H1 (cell line): ENCODE data around the gene INSIG1. TPM values are rescaled to one million over a fixed set of nuclear protein-coding genes. Genes with fewer than 3 reads are reported as not detected.

Source experiments
- CTCF ChIA-PET: fragments of 300-600 bp; sonication (Branson Sonifier 250); formaldehyde crosslinking; loops from one replicate; lab custom pipeline; 2021; ENCODE audit not compliant: partially characterized antibody; lab: Charles Lee
- POLR2A ChIA-PET: fragments of 300-600 bp; sonication (Branson Sonifier 250); formaldehyde crosslinking; loops from one replicate; lab custom pipeline; 2021; ENCODE audit warnings: inconsistent platforms; ENCODE audit not compliant: partially characterized antibody; lab: Charles Lee
- DNase-seq, 2 experiments: peaks; one replicate each; pipeline versions ENCODE4 v3.0.0 to v3.0.0-alpha.2; 2010 to 2022; ENCODE audit warnings: low spot score in 2 of 2, low read depth in 1 of 2, mixed read lengths in 1 of 2
- FAIRE-seq: peaks from 2 replicates; lab custom pipeline; 2011; peaks lifted over from hg19 to GRCh38; lab: Jason Lieb, UNC
- H2AFZ ChIP-seq: 2 replicates; pipeline ENCODE4 v1.8.1; 2012; ENCODE audit warnings: low read length, inconsistent platforms
- H2AK5ac ChIP-seq: 2 replicates; pipeline ENCODE4 v1.6.1; 2013; ENCODE audit warnings: low read depth, low read length
- H2BK120ac ChIP-seq: replicated peaks from 2 replicates; pipeline ENCODE3; 2013; ENCODE audit warnings: low read depth, low read length, inconsistent platforms
- H2BK12ac ChIP-seq: 2 replicates; pipeline ENCODE4 v1.6.1; 2013; ENCODE audit warnings: low read depth, low read length
- H2BK15ac ChIP-seq: 2 replicates; pipeline ENCODE4 v1.6.1; 2013; ENCODE audit warnings: low read length
- H2BK20ac ChIP-seq: 2 replicates; pipeline ENCODE4 v1.6.1; 2013; ENCODE audit warnings: low read length
- H2BK5ac ChIP-seq: 2 replicates; pipeline ENCODE4 v1.6.1; 2013; ENCODE audit warnings: low read depth, low read length
- H3K14ac ChIP-seq: 2 replicates; pipeline ENCODE4 v1.6.1; 2013; ENCODE audit warnings: inconsistent platforms; ENCODE audit not compliant: insufficient read length
- H3K18ac ChIP-seq: 2 replicates; pipeline ENCODE4 v1.6.1; 2013; ENCODE audit warnings: low read length; ENCODE audit errors: extremely low read depth
- H3K23ac ChIP-seq: 2 replicates; pipeline ENCODE4 v1.6.1; 2013; ENCODE audit warnings: inconsistent platforms; ENCODE audit not compliant: insufficient read length
- H3K23me2 ChIP-seq: 2 replicates; pipeline ENCODE4 v1.6.1; 2013; ENCODE audit warnings: low read depth, low read length
- H3K27ac ChIP-seq: 2 replicates; pipeline ENCODE4 v1.6.1; 2011; ENCODE audit warnings: low read depth, low read length, inconsistent platforms
- H3K27me3 ChIP-seq, 4 experiments: replicated peaks in 1 of 4; 1 replicate in 1 of 4; 2 replicates in 3 of 4; pipeline versions ENCODE4 v1.6.1 to v1.8.1; 2011 to 2013; ENCODE audit warnings: low read length in 3 of 4, mild to moderate bottlenecking in 3 of 4, inconsistent platforms in 2 of 4, mixed read lengths in 2 of 4, moderate library complexity in 1 of 4; ENCODE audit not compliant: control insufficient read depth in 3 of 4, insufficient read depth in 3 of 4; ENCODE audit errors: extremely low read depth in 1 of 4
- H3K36me3 ChIP-seq, 4 experiments: 2 replicates each; pipeline versions ENCODE4 v1.6.1 to v1.8.1; 2011 to 2013; ENCODE audit warnings: mild to moderate bottlenecking in 4 of 4, low read length in 3 of 4, moderate library complexity in 2 of 4, control low read depth in 1 of 4, inconsistent platforms in 1 of 4; ENCODE audit not compliant: insufficient read depth in 4 of 4, control insufficient read depth in 2 of 4
- H3K4ac ChIP-seq: replicated peaks from 2 replicates; pipeline ENCODE3; 2013; ENCODE audit warnings: low read length, low read depth, mixed read lengths, inconsistent platforms; ENCODE audit not compliant: insufficient read length
- H3K4me1 ChIP-seq, 4 experiments: replicated peaks in 1 of 4; 1 replicate in 1 of 4; 2 replicates in 3 of 4; pipeline versions ENCODE4 v1.6.1 to v1.8.1; 2011 to 2013; ENCODE audit warnings: low read length in 3 of 4, inconsistent platforms in 2 of 4, mixed read lengths in 1 of 4; ENCODE audit not compliant: insufficient read depth in 4 of 4, control insufficient read depth in 3 of 4
- H3K4me2 ChIP-seq, 2 experiments: 2 replicates each; pipeline versions ENCODE4 v1.6.1 to v1.8.1; 2011 to 2013; ENCODE audit warnings: low read depth in 2 of 2, low read length in 2 of 2, control low read depth in 1 of 2, inconsistent platforms in 1 of 2, mild to moderate bottlenecking in 1 of 2; ENCODE audit not compliant: insufficient read depth in 1 of 2
- H3K4me3 ChIP-seq, 4 experiments: fragments of 200-600, 300-600 bp in 1 of 4; sonication (generic), shearing (Covaris generic), sonication (Bioruptor Twin) in 1 of 4; 2 replicates each; pipeline versions ENCODE4 v1.5.1 to v1.8.1; 2011 to 2016; ENCODE audit warnings: low read length in 4 of 4, low read depth in 3 of 4, control low read depth in 2 of 4, inconsistent platforms in 2 of 4, mild to moderate bottlenecking in 2 of 4, mixed read lengths in 1 of 4, moderate library complexity in 1 of 4; ENCODE audit not compliant: insufficient read depth in 2 of 4; ENCODE audit errors: extremely low read depth in 1 of 4
- H3K56ac ChIP-seq: replicated peaks from 2 replicates; pipeline ENCODE3; 2013; ENCODE audit warnings: low read depth, mild to moderate bottlenecking, mixed read lengths, low read length, inconsistent platforms; ENCODE audit not compliant: insufficient read length
- H3K79me1 ChIP-seq: 2 replicates; pipeline ENCODE4 v1.6.1; 2013; ENCODE audit warnings: low read depth, low read length, control low read depth
- H3K79me2 ChIP-seq, 2 experiments: 2 replicates each; pipeline versions ENCODE4 v1.6.1 to v1.8.1; 2012 to 2013; ENCODE audit warnings: low read length in 2 of 2, mild to moderate bottlenecking in 2 of 2, inconsistent platforms in 1 of 2; ENCODE audit not compliant: insufficient read depth in 2 of 2, control insufficient read depth in 1 of 2
- H3K9ac ChIP-seq, 4 experiments: replicated peaks in 1 of 4; 1 replicate in 1 of 4; 2 replicates in 3 of 4; pipeline versions ENCODE4 v1.6.1 to v1.8.1; 2011 to 2013; ENCODE audit warnings: low read depth in 3 of 4, low read length in 3 of 4, control low read depth in 2 of 4, mild to moderate bottlenecking in 2 of 4, moderate library complexity in 2 of 4, inconsistent platforms in 1 of 4; ENCODE audit errors: extremely low read depth in 1 of 4
- H3K9me3 ChIP-seq, 2 experiments: 2 replicates each; pipeline versions ENCODE4 v1.6.1 to v1.8.1; 2012 to 2013; ENCODE audit warnings: mild to moderate bottlenecking in 2 of 2, moderate library complexity in 2 of 2, control low read depth in 1 of 2, inconsistent platforms in 1 of 2, low read depth in 1 of 2, low read length in 1 of 2, mixed read lengths in 1 of 2; ENCODE audit not compliant: insufficient read depth in 2 of 2
- H4K20me1 ChIP-seq, 2 experiments: replicated peaks in 1 of 2; 2 replicates each; pipeline versions ENCODE3 to v1.8.1; 2011 to 2013; ENCODE audit warnings: inconsistent platforms in 2 of 2, low read length in 2 of 2, mild to moderate bottlenecking in 1 of 2; ENCODE audit not compliant: insufficient read depth in 2 of 2, control insufficient read depth in 1 of 2
- H4K5ac ChIP-seq: 2 replicates; pipeline ENCODE4 v1.6.1; 2013; ENCODE audit warnings: low read length, low read depth, mixed read lengths, inconsistent platforms; ENCODE audit not compliant: insufficient read length
- H4K8ac ChIP-seq: 2 replicates; pipeline ENCODE4 v1.8.0; 2013; ENCODE audit warnings: mild to moderate bottlenecking, moderate library complexity, low read length, inconsistent platforms; ENCODE audit not compliant: insufficient read depth; ENCODE audit errors: extremely low read depth
- H4K91ac ChIP-seq: replicated peaks from 2 replicates; pipeline ENCODE3; 2013; ENCODE audit warnings: low read length, mixed read lengths, inconsistent platforms; ENCODE audit not compliant: insufficient read length
- ATF3 ChIP-seq: IDR thresholded peaks from 2 replicates; pipeline ENCODE4 v1.6.1; 2011; ENCODE audit warnings: low read depth, mild to moderate bottlenecking, low read length; ENCODE audit not compliant: insufficient read depth
- BACH1 ChIP-seq: IDR thresholded peaks from 2 replicates; pipeline ENCODE4 v1.6.1; 2012; ENCODE audit warnings: low read length, improper control_type of control experiment
- CTCF ChIP-seq, 3 experiments: IDR thresholded peaks; 1 replicate in 2 of 3; 2 replicates in 1 of 3; pipeline versions ENCODE4 v1.5.1 to v1.6.1; 2011; ENCODE audit warnings: low read length in 3 of 3, mild to moderate bottlenecking in 3 of 3, inconsistent platforms in 2 of 3, low read depth in 1 of 3, moderate library complexity in 1 of 3; ENCODE audit not compliant: insufficient read depth in 1 of 3; ENCODE audit errors: control extremely low read depth in 1 of 3
- EGR1 ChIP-seq: IDR thresholded peaks from 2 replicates; pipeline ENCODE4 v1.6.1; 2011; ENCODE audit warnings: low read depth, low read length, borderline replicate concordance
- PHF8 ChIP-seq: fragments of 200-600 bp; sonication (generic); conservative IDR thresholded peaks from 2 replicates; pipeline ENCODE4 v1.7.1; 2012; ENCODE audit warnings: low read depth, mild to moderate bottlenecking, inconsistent platforms, low read length, moderate library complexity
- RBBP5 ChIP-seq: IDR thresholded peaks from 2 replicates; pipeline ENCODE4 v1.7.1; 2012; ENCODE audit warnings: low read depth, mild to moderate bottlenecking, inconsistent platforms, low read length, moderate library complexity, borderline replicate concordance
- WGBS, 2 experiments: shearing (Covaris generic) in 1 of 2; methylation state at CpG; one replicate each; pipeline versions ENCODE4 v1.1.6 to v1.1.7; 2013 to 2015; ENCODE audit warnings: low lambda C conversion rate in 2 of 2, mixed read lengths in 2 of 2, inconsistent platforms in 1 of 2, low coverage in 1 of 2, missing lambda C conversion rate in 1 of 2; ENCODE audit not compliant: insufficient replicate concordance in 2 of 2, insufficient coverage in 1 of 2, insufficient read length in 1 of 2; ENCODE audit errors: extremely low coverage in 1 of 2, missing lambda C conversion rate in 1 of 2; 5-methylcytosine and 5-hydroxymethylcytosine counted together
- polyA plus RNA-seq, 7 experiments: library from polyadenylated mRNA; depleted of rRNA in 3 of 7; stranded (reverse) in 5 of 7; unstranded in 2 of 7; fragments of >200 nt in 5 of 7; fragments of 200-250 nt in 2 of 7; gene quantifications; 1 replicate in 5 of 7; 2 replicates in 1 of 7; 4 replicates in 1 of 7; pipeline versions ENCODE4 v1.2.1 to v1.2.3, GENCODE V29; 2011 to 2013; ENCODE audit warnings: missing spikeins in 2 of 7, mixed read lengths in 2 of 7
- total RNA-seq: library from RNA; stranded (reverse); fragmentation: NEBNext Ultra II Directional; extraction: Animal tissue kit (Norgen Biotek cat#: 25700); gene quantifications from 2 replicates; pipeline ENCODE4 v1.2.1, GENCODE V29; 2021

The INSIG1 gene
- total and polyA plus RNA-seq, 2 of the 8 experiments (the other 6 are each of a cell fraction or from before 2014, with no cell fraction given) = 40.0 to 58.4 TPM

- H3K23me2 ChIP-seq = no peaks in the 10 kb centered on the region
- no peak overlapping the region for H3K4me2 ChIP-seq
- ChIA-PET CTCF (interaction anchor here (1.3 to 1.6 kb wide), 3 partner anchors 10 to 91 kb away, joined by 3 to 4 read pairs (median 4); no protein-coding TSS in a partner anchor), POLR2A (no interaction called here)
- no peaks in the 10 kb centered on the region for H3K27me3 ChIP-seq
- no peak overlapping the region for H3K4me3 ChIP-seq
- H2BK5ac ChIP-seq = no peak overlapping the region
- H2AFZ ChIP-seq = no peak overlapping the region
- H4K8ac ChIP-seq = no peak overlapping the region
- no peak overlapping the region for H2BK120ac ChIP-seq
- H2BK15ac ChIP-seq = no peak overlapping the region
- H3K56ac ChIP-seq = no peak overlapping the region
- H3K14ac ChIP-seq = no peak overlapping the region
- no peak overlapping the region for H3K9ac ChIP-seq
- 100% methylated on average over 7 of the region's 8 CpGs; no CpG with 5 or more reads in 1 of the 2 experiments for WGBS, 2 experiments
- no peaks in the 10 kb centered on the region for H3K79me2 ChIP-seq
- no peak overlapping the region for H2BK20ac ChIP-seq
- H4K91ac ChIP-seq = no peak overlapping the region
- H3K36me3 ChIP-seq = no peaks in the 10 kb centered on the region
- FAIRE-seq (no peak), DNase-seq (no peak)
- no peak for TF ChIP-seq CTCF (IDR thresholded peaks at IDR 0.05; ENCODE audit: control extremely low read depth in 1 of 3, insufficient read depth in 1 of 3, low read depth in 1 of 3, low read length in 3 of 3)
- no peak for TF ChIP-seq BACH1
- TF ChIP-seq RBBP5 = no peak
- TF ChIP-seq ATF3 = no peak
- TF ChIP-seq PHF8 = no peak
- no peak for TF ChIP-seq EGR1
- no peak overlapping the region for H2AK5ac ChIP-seq
- no peak overlapping the region for H3K23ac ChIP-seq
- no peaks in the 10 kb centered on the region for H4K20me1 ChIP-seq
- no peaks in the 10 kb centered on the region for H3K9me3 ChIP-seq
- no peak overlapping the region for H3K4ac ChIP-seq
- no peak overlapping the region; the same call in 1 of the 2 replicates for H3K18ac ChIP-seq
- H2BK12ac ChIP-seq = no peak overlapping the region
- no peaks in the 10 kb centered on the region for H3K79me1 ChIP-seq
- no peak overlapping the region for H3K27ac ChIP-seq
- no peak overlapping the region for H4K5ac ChIP-seq
- H3K4me1 ChIP-seq = no peaks in the 10 kb centered on the region; a peak in 1 of 7 replicates
These were observed 43.7 kb upstream of the INSIG1 start for GRCh38 chr7:155254018-155254417.
